Heart right ventricle (tissue), 16 donors: ENCODE measurements around the gene PNPLA8. TPM values are rescaled to one million over a fixed set of nuclear protein-coding genes. Genes with fewer than 3 reads are reported as not detected.

Experiments used
- ATAC-seq, 8 donors: fragments of 200-7000 bp; cut with Tn5 transposase; one replicate each; pipeline ENCODE4 v1.9.1; 2020; ENCODE audit warnings: mild to moderate bottlenecking in 8 of 8, moderate library complexity in 8 of 8, moderate number of reproducible peaks in 1 of 8
- DNase-seq, 2 donors: peaks; one replicate each; pipeline ENCODE4 v3.0.0-alpha.2; 2020
- H3K27ac ChIP-seq, 10 donors: fragments of 200-600 bp; sonication (generic) in 2 of 10; one replicate each; pipeline versions ENCODE4 v1.5.0 to v1.8.0; 2020 to 2022; ENCODE audit warnings: mild to moderate bottlenecking in 3 of 10
- H3K27me3 ChIP-seq, 7 donors: fragments of 200-600 bp; one replicate each; pipeline ENCODE4 v1.8.0; 2021 to 2022; ENCODE audit warnings: mild to moderate bottlenecking in 2 of 7
- H3K36me3 ChIP-seq, 9 donors: fragments of 200-600 bp; sonication (generic) in 1 of 9; one replicate each; pipeline versions ENCODE4 v1.5.0 to v1.8.0; 2020 to 2022; ENCODE audit warnings: mild to moderate bottlenecking in 2 of 9
- H3K4me1 ChIP-seq, 9 donors: fragments of 200-600 bp; sonication (generic) in 1 of 9; one replicate each; pipeline versions ENCODE4 v1.5.0 to v1.8.0; 2020 to 2022; ENCODE audit warnings: mild to moderate bottlenecking in 4 of 9
- H3K4me3 ChIP-seq, 10 donors: fragments of 200-600 bp; sonication (generic) in 2 of 10; one replicate each; pipeline versions ENCODE4 v1.5.0 to v1.8.0; 2020 to 2022; ENCODE audit warnings: mild to moderate bottlenecking in 7 of 10, moderate library complexity in 2 of 10
- H3K9me3 ChIP-seq, 11 donors: fragments of 200-600 bp in 10 of 11; sonication (generic) in 2 of 11; one replicate each; pipeline versions ENCODE4 v1.5.0 to v1.8.0; 2013 to 2022; ENCODE audit warnings: mild to moderate bottlenecking in 2 of 11, control low read depth in 1 of 11, moderate library complexity in 1 of 11
- CTCF ChIP-seq, 9 donors: fragments of 200-600 bp; sonication (generic) in 2 of 9; IDR thresholded peaks; one replicate each; pipeline versions ENCODE4 v1.5.0 to v1.8.0; 2021 to 2022; ENCODE audit warnings: antibody characterized with exemption in 9 of 9, mild to moderate bottlenecking in 5 of 9, moderate library complexity in 1 of 9
- WGBS, 2 donors: extraction: QIAGEN DNeasy Blood & Tissue Kit; methylation state at CpG; one replicate each; pipeline ENCODE4 v1.1.7; 2013; ENCODE audit warnings: inconsistent platforms in 1 of 2; 5-methylcytosine and 5-hydroxymethylcytosine counted together
- intact Hi-C, 10 donors: fragments of 100-400 bp; cut with DNase I; formaldehyde crosslinking; loops; one replicate each; pipeline versions ENCODE4 v1.11.1 to v1.14.2; 2022
- polyA plus RNA-seq, 2 donors: library from polyadenylated mRNA; stranded (reverse); fragments of 200-250 nt; gene quantifications; one replicate each; pipeline ENCODE4 v1.2.3, GENCODE V29; 2013
- total RNA-seq, 10 donors: library from RNA; stranded (reverse); fragmentation: NEBNext Ultra II Directional in 3 of 10; extraction: Animal tissue kit (Norgen Biotek cat#: 25700) in 3 of 10; gene quantifications; one replicate each; pipeline versions ENCODE4 v1.2.1 to v1.2.4, GENCODE V29; 2021 to 2023
- donor health status: Arrhythmogenic right ventricular cardiomyopathy.
- donor health status: ischemic (EF 13 %, LVEDD 7.1; RV severe dilation, severe dysfunction).
- donor health status: healthy with polysubstance abuse.
- donor health status: DM: no; HTN: yes; CAD: no.
- donor health status: DM: no; HTN: no; CAD: no.
- donor health status: ischemic (EF 25% LVEDD 6.9; RV normal size, moderate dysfunction).
- donor health status: ischemic (EF 25% LVEDD 5.7; RV mildly dilated, moderate dysfunction).
- donor health status: healthy.
- donor health status: DM: yes; HTN: yes; CAD: no.
- donor health status: Ischemic cardiomyopathy.
- donor health status: ischemic (EF 35%, LVEDD 5.7; RV mildly dilated, moderate dysfunction).
- donor health status: nonischemic (EF 11% LVEDD 7.7; RV severe dilation, severe dysfunction).
- donor health status: DM: yes; HTN: yes; CAD: no.
- donor health status: PGD.
- donor health status: ischemic (EF 29% LVEDD 5.4; RV normal size, mild dysfunction).
- donor health status: nonischemic (EF 23%, LVEDD 6.1; RV moderate dilation, normal function).

Gene PNPLA8
- total and polyA plus RNA-seq, 12 donors, result 13.2 to 39.9 (median 35.1) TPM

- Histone ChIP-seq H3K27ac (no peak overlapping the region), H3K36me3 (no peaks in the 10 kb centered on the region), H3K27me3 (peaks cover 0 to 34% (median 27%) of the 10 kb centered on the region in 7 donors), H3K4me1 (no peaks in the 10 kb centered on the region), H3K9me3 (no peaks in the 10 kb centered on the region), H3K4me3 (no peak overlapping the region)
- intact Hi-C loops, result no loop called here
- DNase-seq (no peak), ATAC-seq (no peak)
- WGBS, 2 donors, result 46 to 51% methylated on average over 3 of the region's 3 CpGs
- no peak for TF ChIP-seq CTCF (IDR thresholded peaks at IDR 0.05)
These were observed 104.1 kb downstream of the PNPLA8 start for GRCh38 chr7:108421720-108422331.

Other genes with a start within 250 kb of the PNPLA8 start
- gene NRCAM, start 69.7 kb downstream of the PNPLA8 start, total RNA-seq, result 1 to 10 TPM in 1 of 10 donors, under 1 TPM in 9; 0.08 to 1.3 (median 0.29) TPM
- under 1 TPM; 0.44 to 0.55 TPM for gene NRCAM, start 69.7 kb downstream of the PNPLA8 start, polyA plus RNA-seq
- gene THAP5, start 43.6 kb upstream of the PNPLA8 start, total RNA-seq, result 10 to 100 TPM; 24.2 to 32.9 (median 28.9) TPM
- gene THAP5, start 43.6 kb upstream of the PNPLA8 start, polyA plus RNA-seq, result 1 to 10 TPM; 7.2 to 8.9 TPM
- gene DNAJB9, start 43.7 kb upstream of the PNPLA8 start, total RNA-seq, result 10 to 100 TPM; 33.9 to 57.1 (median 45.4) TPM
- gene DNAJB9, start 43.7 kb upstream of the PNPLA8 start, polyA plus RNA-seq, result 10 to 100 TPM; 10.1 to 59.1 TPM